Endothelial cell of hepatic sinusoid (primary cell): Measurements from ENCODE around the gene TPSG1.
"Not testable (repeated sequence)": the region's sequence is repeated elsewhere in the genome, so short reads cannot be mapped to it uniquely, and the experiment has no call there.

Source experiments
- in situ Hi-C: cut with HindIII; loops from 2 replicates; pipeline ENCODE4 v1.10.0; 2017; ENCODE audit warnings: low sequenced_read_pairs

TPSG1 gene

GRCh38 chr16:1225051-1225451 lies at the start of gene TPSG1:
Gene TPSG1, minus strand, starts transcription at chr16:1225268. Its CDS starts 16 bp downstream, at chr16:1225252.
- in situ Hi-C loops = no loop called here

GRCh38 chr16:1274767-1275166 lies 49.7 kb upstream of the TPSG1 start:
- in situ Hi-C loops = loop anchor here (25.0 kb wide), 2 partner anchors 113 to 287 kb away; partner anchors contain the start of gene SOX8

GRCh38 chr16:1273816-1274215 lies 48.7 kb upstream of the TPSG1 start:
- in situ Hi-C loops = no loop called here

GRCh38 chr16:1272453-1273198 lies 47.6 kb upstream of the TPSG1 start:
- in situ Hi-C loops = no loop called here

GRCh38 chr16:1271724-1272413 lies 46.8 kb upstream of the TPSG1 start:
- in situ Hi-C loops = not testable (repeated sequence)

GRCh38 chr16:1271380-1271723 lies 46.3 kb upstream of the TPSG1 start:
- in situ Hi-C loops = no loop called here

- in situ Hi-C loops = not testable (repeated sequence)
These were observed 44.4 kb upstream of the TPSG1 start for GRCh38 chr16:1269418-1269817.

GRCh38 chr16:1265826-1266225 lies 40.8 kb upstream of the TPSG1 start:
- in situ Hi-C loops = no loop called here

- in situ Hi-C loops = no loop called here
These were observed 40.1 kb upstream of the TPSG1 start for GRCh38 chr16:1265090-1265630.

GRCh38 chr16:1264345-1265089 lies 39.4 kb upstream of the TPSG1 start:
- in situ Hi-C loops = no loop called here

- in situ Hi-C loops = no loop called here
These were observed 38.7 kb upstream of the TPSG1 start for GRCh38 chr16:1263591-1264344.

- in situ Hi-C loops = no loop called here
These were observed 37.8 kb upstream of the TPSG1 start for GRCh38 chr16:1262846-1263221.

- in situ Hi-C loops = no loop called here
These were observed 37.3 kb upstream of the TPSG1 start for GRCh38 chr16:1262210-1262845.

GRCh38 chr16:1261131-1261892 lies 36.2 kb upstream of the TPSG1 start:
- in situ Hi-C loops = no loop called here

- in situ Hi-C loops = no loop called here
These were observed 35.1 kb upstream of the TPSG1 start for GRCh38 chr16:1260101-1260680.

GRCh38 chr16:1259760-1260068 lies 34.6 kb upstream of the TPSG1 start:
- in situ Hi-C loops = no loop called here

GRCh38 chr16:1258906-1259759 lies 34.1 kb upstream of the TPSG1 start:
- in situ Hi-C loops = no loop called here

- in situ Hi-C loops = no loop called here
These were observed 33.1 kb upstream of the TPSG1 start for GRCh38 chr16:1258225-1258600.
